Measurements from ENCODE around the gene ALPK3. TPM values are rescaled to one million over a fixed set of nuclear protein-coding genes. Genes with fewer than 3 reads are reported as not detected.

Gene ALPK3
- total RNA-seq, 1 experiment from 2014 or later = 2.0 TPM

DNA sequence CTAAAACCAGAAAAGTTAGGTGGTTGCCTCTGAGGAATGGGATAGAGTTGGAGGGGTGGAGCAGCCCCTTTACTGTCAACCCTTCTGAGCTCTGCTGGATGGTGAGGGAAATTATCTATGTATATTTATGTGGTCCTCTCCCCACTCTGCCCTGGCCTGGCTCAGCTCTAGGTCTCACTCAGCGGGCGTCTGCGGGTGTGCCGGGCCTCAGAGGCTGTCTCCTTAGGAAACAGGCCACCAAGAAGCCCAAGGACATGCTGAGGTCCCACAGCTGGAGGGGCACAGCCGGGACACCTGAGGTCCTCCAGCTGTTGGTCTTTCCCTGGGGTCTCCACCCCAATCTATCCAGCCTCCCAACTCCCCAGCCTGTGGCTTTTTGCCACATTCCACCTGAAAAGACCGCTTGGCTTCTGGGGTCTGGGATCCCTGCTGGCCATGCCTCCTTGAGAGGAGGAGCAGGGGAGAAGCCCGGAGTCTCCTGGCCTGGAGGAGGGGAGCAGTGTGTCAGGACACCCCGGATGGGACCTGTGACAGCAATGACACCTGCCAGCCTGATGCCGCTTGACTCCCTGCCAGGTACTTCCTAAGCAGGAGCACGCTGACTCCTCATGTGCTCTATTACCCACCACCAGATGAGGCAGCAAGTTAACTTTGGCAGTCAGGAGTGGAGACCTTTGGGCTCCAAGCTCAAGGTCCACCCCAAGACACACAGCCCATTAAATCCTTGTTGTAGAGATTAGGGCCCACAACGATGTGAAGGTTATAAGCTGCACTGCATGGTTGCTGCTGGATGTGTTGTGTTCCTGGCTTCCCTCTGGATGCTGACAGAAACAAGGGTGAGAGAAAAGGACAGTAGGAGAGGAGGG, 67.0 kb downstream of the ALPK3 start, which contains the start of gene SLC28A1:
Gene SLC28A1, plus strand, starts transcription at position 747 of the 866 bp plus-strand sequence. CDS start 3,099 bp downstream, outside the sequence.
- no peaks in the 10 kb centered on the region for H3K4me1 ChIP-seq (ENCODE audit: control insufficient read depth in 1 of 2, insufficient read depth in 2 of 2, low read length in 2 of 2)
- H4K20me1 ChIP-seq (ENCODE audit: insufficient read depth) = no peaks in the 10 kb centered on the region
- CTCF ChIA-PET = no interaction called here
- H3K79me2 ChIP-seq (ENCODE audit: insufficient read depth, low read length) = no peaks in the 10 kb centered on the region
- H3K9me2 ChIP-seq (ENCODE audit: insufficient read depth) = no peaks in the 10 kb centered on the region
- H3K27ac ChIP-seq (ENCODE audit: low read depth, low read length) = no peak within 1 kb of the TSS
- no peak for ATAC-seq
- POLR2A ChIA-PET = no interaction called here
- intact Hi-C loops (cut with micrococcal nuclease) = no loop called here
- DNase-seq (ENCODE audit: low read depth, low spot score) = no peak
- no TSS peak for BruUV-seq (replicated peaks)
- no peak for TF ChIP-seq POLR2A (IDR thresholded peaks at IDR 0.05; ENCODE audit: borderline replicate concordance, extremely low read depth, insufficient read depth, insufficient read length)
- TF ChIP-seq CBX3 (IDR thresholded peaks at IDR 0.05; ENCODE audit: low read depth) = no peak
- TF ChIP-seq EZH2phosphoT487 (IDR thresholded peaks at IDR 0.05; ENCODE audit: borderline replicate concordance) = no peak
- TF ChIP-seq SRF (IDR thresholded peaks at IDR 0.05; ENCODE audit: low read depth) = no peak
- no peak for TF ChIP-seq EZH2 (IDR thresholded peaks at IDR 0.05)
- TF ChIP-seq ELF1 (IDR thresholded peaks at IDR 0.05; ENCODE audit: borderline replicate concordance, low read depth) = no peak
- no peak for TF ChIP-seq SIN3A (IDR thresholded peaks at IDR 0.05; ENCODE audit: low read depth)
- no peak for TF ChIP-seq JUND (IDR thresholded peaks at IDR 0.05)
- TF ChIP-seq FOSL1 (IDR thresholded peaks at IDR 0.05; ENCODE audit: low read depth) = no peak
- TF ChIP-seq POLR2AphosphoS5 (IDR thresholded peaks at IDR 0.05; ENCODE audit: low read depth, low read length) = no peak
- no peak for TF ChIP-seq CEBPB (IDR thresholded peaks at IDR 0.05; ENCODE audit: low read depth)
- TF ChIP-seq RAD21 (IDR thresholded peaks at IDR 0.05; ENCODE audit: low read depth) = no peak
- TF ChIP-seq, protein P1, sequence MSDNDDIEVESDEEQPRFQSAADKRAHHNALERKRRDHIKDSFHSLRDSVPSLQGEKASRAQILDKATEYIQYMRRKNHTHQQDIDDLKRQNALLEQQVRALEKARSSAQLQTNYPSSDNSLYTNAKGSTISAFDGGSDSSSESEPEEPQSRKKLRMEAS (IDR thresholded peaks at IDR 0.05) = no peak
- TF ChIP-seq YY1 (IDR thresholded peaks at IDR 0.05; ENCODE audit: extremely low read depth, insufficient replicate concordance, low read depth, low read length) = no peak
- TF ChIP-seq TCF7L2 (IDR thresholded peaks at IDR 0.05; ENCODE audit: borderline replicate concordance, extremely low read depth, insufficient read depth, insufficient read length) = no peak
- no peak for TF ChIP-seq EGR1 (IDR thresholded peaks at IDR 0.05; ENCODE audit: low read depth)
- no peak for TF ChIP-seq ZNF274 (IDR thresholded peaks at IDR 0.05; ENCODE audit: low read depth, low read length)
- no peaks in the 10 kb centered on the region for H3K27me3 ChIP-seq (ENCODE audit: insufficient read depth, low read length)
- H3K9me3 ChIP-seq (ENCODE audit: control insufficient read depth in 1 of 2, insufficient read depth in 1 of 2, low read depth in 1 of 2, low read length in 2 of 2) = no peaks in the 10 kb centered on the region
- H3K36me3 ChIP-seq (ENCODE audit: control insufficient read depth in 1 of 2, insufficient read depth in 2 of 2, low read length in 2 of 2) = no peaks in the 10 kb centered on the region
- H3K4me2 ChIP-seq (ENCODE audit: low read length) = no peak within 1 kb of the TSS
- RAD21 ChIA-PET (ENCODE audit: low non-redundant PET in 1 of 2, low total read pairs in 2 of 2, uncharacterized antibody in 2 of 2, unreplicated experiment in 2 of 2) = no interaction called here
- no peak within 1 kb of the TSS for H2AFZ ChIP-seq (ENCODE audit: low read depth, low read length, poor library complexity, severe bottlenecking)
- H3K4me3 ChIP-seq (replicated peaks in 1 of 2; ENCODE audit: low read depth in 1 of 2, low read length in 2 of 2) = no peak within 1 kb of the TSS
- H3K9ac ChIP-seq (ENCODE audit: low read length) = no peak within 1 kb of the TSS
